Left ventricle myocardium inferior (tissue), 1 donor: ENCODE measurements around the gene DDX24. TPM values are rescaled to one million over a fixed set of nuclear protein-coding genes. Genes with fewer than 3 reads are reported as not detected.

Source experiments
- DNase-seq: peaks from one replicate; pipeline ENCODE4 v3.0.0-alpha.2; 2020
- H3K27ac ChIP-seq: fragments of 200-600 bp; replicated peaks from 2 replicates; pipeline ENCODE4 v1.8.0; 2021
- H3K27me3 ChIP-seq: fragments of 200-600 bp; 2 replicates; pipeline ENCODE4 v1.8.0; 2021; ENCODE audit warnings: low read depth
- H3K36me3 ChIP-seq: fragments of 200-600 bp; 2 replicates; pipeline ENCODE4 v1.8.0; 2021
- H3K4me1 ChIP-seq: fragments of 200-600 bp; 2 replicates; pipeline ENCODE4 v1.8.0; 2021
- H3K4me3 ChIP-seq: fragments of 200-600 bp; 2 replicates; pipeline ENCODE4 v1.8.0; 2021; ENCODE audit warnings: mild to moderate bottlenecking, moderate library complexity
- H3K9me3 ChIP-seq: fragments of 200-600 bp; replicated peaks from 2 replicates; pipeline ENCODE4 v1.8.0; 2021
- intact Hi-C: fragments of 100-400 bp; cut with micrococcal nuclease; formaldehyde crosslinking; loops from one replicate; pipeline ENCODE4 v1.11.0; 2022
- total RNA-seq: library from RNA; stranded (reverse); fragmentation: NEBNext Ultra II Directional; extraction: Animal tissue kit (Norgen Biotek cat#: 25700); gene quantifications from one replicate; pipeline ENCODE4 v1.2.1, GENCODE V29; 2021
- TF ChIP-seq, protein P1 (sequence below): fragments of 200-600 bp; IDR thresholded peaks from 2 replicates; pipeline ENCODE4 v1.8.0; 2021; ENCODE audit warnings: antibody characterized with exemption, mild to moderate bottlenecking, borderline replicate concordance
- donor health status: DM: no; HTN: yes; CAD: no; lungs with severe emphysema.

DDX24 gene
- total RNA-seq, 1 donor from 2014 or later = 208 TPM

DNA sequence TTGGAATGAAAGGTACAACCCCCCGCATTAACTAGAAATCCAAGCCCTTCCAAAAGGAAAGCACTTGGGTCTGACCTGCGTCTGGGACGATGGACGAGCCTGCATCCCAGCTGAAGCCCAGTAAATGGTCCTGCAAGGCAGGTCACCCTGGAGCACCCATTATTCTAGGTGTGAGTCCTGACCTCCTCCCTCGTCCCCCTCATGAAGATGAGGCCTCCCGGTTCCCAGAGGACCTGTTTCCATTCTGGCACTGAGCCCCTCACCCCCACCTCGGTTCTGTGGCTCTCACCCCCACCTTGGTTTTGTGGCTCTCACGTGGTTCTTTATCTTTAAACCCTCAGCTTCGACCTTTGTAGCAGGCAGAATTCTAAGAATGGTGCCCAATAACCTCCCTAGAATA lies 36.9 kb upstream of the DDX24 start:
- no peak for DNase-seq
- H3K36me3 ChIP-seq = no peaks in the 10 kb centered on the region
- no peak overlapping the region for H3K4me3 ChIP-seq
- no peaks in the 10 kb centered on the region for H3K27me3 ChIP-seq
- H3K9me3 ChIP-seq = peaks cover 21% of the 10 kb centered on the region
- TF ChIP-seq, protein P1, sequence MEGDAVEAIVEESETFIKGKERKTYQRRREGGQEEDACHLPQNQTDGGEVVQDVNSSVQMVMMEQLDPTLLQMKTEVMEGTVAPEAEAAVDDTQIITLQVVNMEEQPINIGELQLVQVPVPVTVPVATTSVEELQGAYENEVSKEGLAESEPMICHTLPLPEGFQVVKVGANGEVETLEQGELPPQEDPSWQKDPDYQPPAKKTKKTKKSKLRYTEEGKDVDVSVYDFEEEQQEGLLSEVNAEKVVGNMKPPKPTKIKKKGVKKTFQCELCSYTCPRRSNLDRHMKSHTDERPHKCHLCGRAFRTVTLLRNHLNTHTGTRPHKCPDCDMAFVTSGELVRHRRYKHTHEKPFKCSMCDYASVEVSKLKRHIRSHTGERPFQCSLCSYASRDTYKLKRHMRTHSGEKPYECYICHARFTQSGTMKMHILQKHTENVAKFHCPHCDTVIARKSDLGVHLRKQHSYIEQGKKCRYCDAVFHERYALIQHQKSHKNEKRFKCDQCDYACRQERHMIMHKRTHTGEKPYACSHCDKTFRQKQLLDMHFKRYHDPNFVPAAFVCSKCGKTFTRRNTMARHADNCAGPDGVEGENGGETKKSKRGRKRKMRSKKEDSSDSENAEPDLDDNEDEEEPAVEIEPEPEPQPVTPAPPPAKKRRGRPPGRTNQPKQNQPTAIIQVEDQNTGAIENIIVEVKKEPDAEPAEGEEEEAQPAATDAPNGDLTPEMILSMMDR = no peak
- H3K4me1 ChIP-seq = peaks cover 31% of the 10 kb centered on the region
- intact Hi-C loops = no loop called here
- no peak overlapping the region for H3K27ac ChIP-seq

DNA sequence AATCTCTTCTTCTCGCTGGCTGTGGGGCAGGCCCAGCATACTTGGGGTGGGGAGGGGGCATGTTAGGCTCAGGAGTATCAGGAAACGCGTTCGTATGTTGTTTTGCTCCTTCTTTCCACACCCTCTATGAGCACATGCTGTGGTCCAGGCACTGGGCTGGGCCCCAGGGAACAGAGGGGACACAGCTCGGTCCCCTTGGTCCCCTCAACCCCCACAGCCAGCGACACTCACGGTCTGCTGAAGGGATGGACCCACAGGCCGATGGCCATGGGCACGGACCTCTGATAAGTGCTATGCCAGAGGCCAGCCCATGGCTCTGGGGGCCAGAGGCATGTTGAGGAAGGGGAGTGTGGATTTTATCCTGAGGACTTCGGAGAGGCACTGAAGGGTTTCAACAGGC lies 35.7 kb upstream of the DDX24 start:
- TF ChIP-seq, protein P1 = no peak
- intact Hi-C loops = no loop called here
- H3K4me3 ChIP-seq = no peak overlapping the region
- peaks cover 21% of the 10 kb centered on the region for H3K9me3 ChIP-seq
- H3K27ac ChIP-seq = no peak overlapping the region
- H3K4me1 ChIP-seq = peaks cover 35% of the 10 kb centered on the region
- no peak for DNase-seq
- no peaks in the 10 kb centered on the region for H3K36me3 ChIP-seq
- no peaks in the 10 kb centered on the region for H3K27me3 ChIP-seq

DNA sequence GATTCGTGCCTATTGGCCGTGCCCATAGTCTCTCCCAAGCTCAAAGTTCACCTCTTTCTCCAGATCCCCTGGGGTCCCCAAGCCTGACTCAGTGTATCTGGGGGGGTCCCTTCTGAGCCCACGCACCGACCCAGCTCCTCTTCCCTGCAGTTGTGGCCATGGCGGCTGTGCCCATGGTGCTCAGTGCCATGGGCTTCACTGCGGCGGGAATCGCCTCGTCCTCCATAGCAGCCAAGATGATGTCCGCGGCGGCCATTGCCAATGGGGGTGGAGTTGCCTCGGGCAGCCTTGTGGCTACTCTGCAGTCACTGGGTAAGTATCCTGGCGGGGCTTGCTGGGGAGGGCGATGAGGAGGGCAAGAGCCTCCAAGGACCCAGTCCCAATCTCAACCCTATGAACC lies 34.6 kb upstream of the DDX24 start:
- Histone ChIP-seq H3K9me3 (peaks cover 17% of the 10 kb centered on the region), H3K27me3 (no peaks in the 10 kb centered on the region), H3K4me3 (peak overlapping the region; percentile 69), H3K36me3 (no peaks in the 10 kb centered on the region), H3K4me1 (peaks cover 42% of the 10 kb centered on the region), H3K27ac (peak overlapping the region; percentile 89)
- no peak for DNase-seq
- TF ChIP-seq, protein P1 = no peak
- intact Hi-C loops = no loop called here

DNA sequence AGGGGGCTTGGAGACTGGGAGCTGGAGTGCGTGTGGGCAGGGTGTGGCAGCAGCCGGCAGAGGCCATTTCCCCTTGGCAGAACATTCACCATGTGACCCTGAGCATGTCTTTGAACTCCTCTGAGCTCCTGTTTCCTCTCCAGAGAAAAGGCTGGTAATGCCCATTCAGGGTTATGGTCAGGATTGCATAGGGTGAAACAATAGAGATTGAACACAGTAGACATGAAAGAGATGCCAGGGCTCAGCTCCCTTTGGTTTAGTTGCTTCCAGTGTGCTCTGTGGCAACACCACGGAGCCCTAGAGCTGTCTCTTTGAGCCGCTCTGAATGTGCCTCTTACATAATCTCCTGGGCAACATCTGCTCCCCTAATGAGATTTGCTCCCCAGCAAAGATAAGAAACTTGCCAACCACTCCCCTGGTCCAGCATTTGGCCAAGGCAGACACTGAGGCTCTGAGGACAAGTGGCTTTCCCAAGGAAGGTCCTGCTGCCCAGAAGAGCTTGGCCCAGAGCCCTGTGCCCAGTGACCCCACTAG lies 34.1 kb upstream of the DDX24 start:
- H3K27ac ChIP-seq = peak overlapping the region; percentile 89
- TF ChIP-seq, protein P1 = no peak
- peaks cover 47% of the 10 kb centered on the region for H3K4me1 ChIP-seq
- H3K27me3 ChIP-seq = no peaks in the 10 kb centered on the region
- H3K36me3 ChIP-seq = no peaks in the 10 kb centered on the region
- no peak for DNase-seq
- H3K9me3 ChIP-seq = peaks cover 12% of the 10 kb centered on the region
- peak overlapping the region; percentile 69 for H3K4me3 ChIP-seq
- intact Hi-C loops = no loop called here

DNA sequence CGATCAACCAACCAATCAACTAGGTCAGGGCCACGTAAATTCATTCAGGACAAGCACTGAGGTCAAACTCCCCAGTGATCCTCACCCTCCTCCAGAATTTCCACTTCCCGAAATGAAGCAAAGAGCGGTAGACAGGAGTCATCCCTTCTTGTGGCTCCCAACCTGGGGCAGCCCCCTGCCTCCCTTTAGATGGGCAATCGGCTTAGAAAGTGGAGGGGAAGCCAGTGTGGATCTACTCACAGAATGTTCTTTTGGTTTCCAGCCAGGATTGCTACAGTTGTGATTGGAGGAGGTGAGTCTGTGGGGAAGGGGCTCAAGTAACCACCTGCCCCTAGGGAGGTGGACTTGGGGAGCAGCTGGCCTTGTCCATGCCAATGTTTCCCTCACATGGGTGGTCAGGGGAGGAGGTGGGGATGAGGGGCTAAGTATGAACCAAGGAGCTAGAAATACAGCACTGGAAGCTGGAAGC lies 33.6 kb upstream of the DDX24 start:
- H3K27me3 ChIP-seq = no peaks in the 10 kb centered on the region
- peaks cover 52% of the 10 kb centered on the region for H3K4me1 ChIP-seq
- H3K4me3 ChIP-seq = peak overlapping the region; percentile 69
- DNase-seq = no peak
- no peaks in the 10 kb centered on the region for H3K36me3 ChIP-seq
- H3K9me3 ChIP-seq = peaks cover 7% of the 10 kb centered on the region
- TF ChIP-seq, protein P1 = no peak
- intact Hi-C loops = no loop called here
- H3K27ac ChIP-seq = peak overlapping the region; percentile 89
